Activated CD4-positive, alpha-beta T cell treated with anti-CD3 and anti-CD28 coated beads, Interleukin-2, amount 10 ng/mL, durations not matched to agents 24 days and 14 days (primary cell): ENCODE results near the gene STX1A. TPM values are rescaled to one million over a fixed set of nuclear protein-coding genes. Genes with fewer than 3 reads are reported as not detected.

ENCODE experiments used
- DNase-seq: peaks from one replicate; pipeline ENCODE4 v3.0.0; 2022
- H3K27ac Mint-ChIP-seq: one replicate; pipeline ENCODE4 v1.8.0; 2022; ENCODE audit warnings: mild to moderate bottlenecking, mixed read lengths
- H3K27me3 Mint-ChIP-seq: one replicate; pipeline ENCODE4 v1.8.0; 2022; ENCODE audit warnings: mixed read lengths
- H3K36me3 Mint-ChIP-seq: one replicate; pipeline ENCODE4 v1.8.0; 2022; ENCODE audit warnings: low read depth, mild to moderate bottlenecking, mixed read lengths
- H3K4me1 Mint-ChIP-seq: one replicate; pipeline ENCODE4 v1.8.0; 2021; ENCODE audit warnings: mixed read lengths
- H3K4me3 Mint-ChIP-seq: one replicate; pipeline ENCODE4 v1.8.0; 2022; ENCODE audit warnings: mild to moderate bottlenecking, moderate library complexity, mixed read lengths
- H3K9me3 Mint-ChIP-seq: one replicate; pipeline ENCODE4 v1.8.0; 2021; ENCODE audit warnings: mixed read lengths
- intact Hi-C: fragments of 100-400 bp; cut with micrococcal nuclease; formaldehyde crosslinking; loops from one replicate; pipeline ENCODE4 v1.15.1; 2023
- total RNA-seq: library from RNA; stranded (reverse); gene quantifications from 2 replicates; pipeline ENCODE4 v1.2.3, GENCODE V29; 2022

Gene STX1A
- total RNA-seq, 1 donor from 2014 or later, result 19.0 TPM

- Mint-ChIP-seq H3K27me3 (no peaks in the 10 kb centered on the region), H3K9me3 (no peaks in the 10 kb centered on the region), H3K27ac (no peak overlapping the region), H3K36me3 (peaks cover 50% of the 10 kb centered on the region), H3K4me1 (peaks cover 3% of the 10 kb centered on the region), H3K4me3 (no peak overlapping the region)
- intact Hi-C loops, result no loop called here
- DNase-seq, result no peak
Observed at GRCh38 chr7:73700069-73700423, 19.4 kb downstream of the STX1A start.

- H3K27me3 Mint-ChIP-seq, result no peaks in the 10 kb centered on the region
- no peak for DNase-seq
- no peak overlapping the region for H3K27ac Mint-ChIP-seq
- intact Hi-C loops, result no loop called here
- peaks cover 3% of the 10 kb centered on the region for H3K4me1 Mint-ChIP-seq
- no peak overlapping the region for H3K4me3 Mint-ChIP-seq
- H3K9me3 Mint-ChIP-seq, result no peaks in the 10 kb centered on the region
- peaks cover 53% of the 10 kb centered on the region for H3K36me3 Mint-ChIP-seq
Observed at GRCh38 chr7:73699370-73700068, 19.9 kb downstream of the STX1A start.

- no peak for DNase-seq
- H3K4me3 Mint-ChIP-seq, result no peak overlapping the region
- no peaks in the 10 kb centered on the region for H3K9me3 Mint-ChIP-seq
- intact Hi-C loops, result no loop called here
- peaks cover 60% of the 10 kb centered on the region for H3K36me3 Mint-ChIP-seq
- no peak overlapping the region for H3K27ac Mint-ChIP-seq
- H3K27me3 Mint-ChIP-seq, result no peaks in the 10 kb centered on the region
- H3K4me1 Mint-ChIP-seq, result peaks cover under 1% of the 10 kb centered on the region
Observed at GRCh38 chr7:73698410-73698809, 21.1 kb downstream of the STX1A start.

GRCh38 chr7:73696372-73696771 lies 23.1 kb downstream of the STX1A start:
- no peaks in the 10 kb centered on the region for H3K9me3 Mint-ChIP-seq
- intact Hi-C loops, result no loop called here
- no peaks in the 10 kb centered on the region for H3K4me1 Mint-ChIP-seq
- H3K27ac Mint-ChIP-seq, result no peak overlapping the region
- H3K36me3 Mint-ChIP-seq, result peaks cover 56% of the 10 kb centered on the region
- no peak overlapping the region for H3K4me3 Mint-ChIP-seq
- no peak for DNase-seq
- no peaks in the 10 kb centered on the region for H3K27me3 Mint-ChIP-seq

GRCh38 chr7:73690646-73691045 lies 28.8 kb downstream of the STX1A start:
- no peak overlapping the region for H3K27ac Mint-ChIP-seq
- no peak overlapping the region for H3K4me3 Mint-ChIP-seq
- H3K4me1 Mint-ChIP-seq, result peaks cover 15% of the 10 kb centered on the region
- peaks cover 62% of the 10 kb centered on the region for H3K36me3 Mint-ChIP-seq
- no peak for DNase-seq
- no peaks in the 10 kb centered on the region for H3K9me3 Mint-ChIP-seq
- intact Hi-C loops, result no loop called here
- no peaks in the 10 kb centered on the region for H3K27me3 Mint-ChIP-seq

- intact Hi-C loops, result no loop called here
- H3K27me3 Mint-ChIP-seq, result no peaks in the 10 kb centered on the region
- H3K27ac Mint-ChIP-seq, result no peak overlapping the region
- no peaks in the 10 kb centered on the region for H3K9me3 Mint-ChIP-seq
- H3K4me1 Mint-ChIP-seq, result peaks cover 19% of the 10 kb centered on the region
- peaks cover 56% of the 10 kb centered on the region for H3K36me3 Mint-ChIP-seq
- no peak for DNase-seq
- H3K4me3 Mint-ChIP-seq, result no peak overlapping the region
Observed at GRCh38 chr7:73688288-73688687, 31.2 kb downstream of the STX1A start.

- no peak for DNase-seq
- intact Hi-C loops, result no loop called here
- Mint-ChIP-seq H3K9me3 (no peaks in the 10 kb centered on the region), H3K27me3 (no peaks in the 10 kb centered on the region), H3K4me1 (peaks cover 34% of the 10 kb centered on the region), H3K4me3 (peak overlapping the region; percentile 56), H3K27ac (no peak overlapping the region), H3K36me3 (peaks cover 46% of the 10 kb centered on the region)
Observed at GRCh38 chr7:73685311-73685710, 34.2 kb downstream of the STX1A start.

- Mint-ChIP-seq H3K27ac (peak overlapping the region; percentile 98), H3K4me1 (peaks cover 29% of the 10 kb centered on the region), H3K27me3 (no peaks in the 10 kb centered on the region), H3K9me3 (no peaks in the 10 kb centered on the region), H3K4me3 (peak overlapping the region; percentile 96), H3K36me3 (peaks cover 41% of the 10 kb centered on the region)
- intact Hi-C loops, result loop anchor here (1.0 kb wide), 6 partner anchors 17 to 162 kb away; partner anchors contain the start of genes ABHD11, BAZ1B, BCL7B and TBL2
- DNase-seq, result no peak
Observed at GRCh38 chr7:73683788-73684693, 35.4 kb downstream of the STX1A start.

- H3K27me3 Mint-ChIP-seq, result no peaks in the 10 kb centered on the region
- intact Hi-C loops, result loop anchor here (1.0 kb wide), 6 partner anchors 16 to 161 kb away; partner anchors contain the start of genes ABHD11, BAZ1B, BCL7B and TBL2
- DNase-seq, result peak; percentile 97
- peaks cover 41% of the 10 kb centered on the region for H3K36me3 Mint-ChIP-seq
- no peaks in the 10 kb centered on the region for H3K9me3 Mint-ChIP-seq
- peak within 1 kb of the TSS; percentile 98 for H3K27ac Mint-ChIP-seq
- H3K4me1 Mint-ChIP-seq, result peaks cover 22% of the 10 kb centered on the region
- peak within 1 kb of the TSS; percentile 96 for H3K4me3 Mint-ChIP-seq
Observed at GRCh38 chr7:73683056-73683787, 36.2 kb downstream of the STX1A start, which contains the start of the genes BUD23 and DNAJC30. TSS of gene BUD23 (plus strand) at chr7:73683597. CDS start at chr7:73683626, 29 bp downstream. TSS of gene DNAJC30 (minus strand) at chr7:73683453. CDS start at chr7:73683423, 30 bp downstream.

- intact Hi-C loops, result loop anchor here (1.0 kb wide), 6 partner anchors 15 to 160 kb away; partner anchors contain the start of genes ABHD11, BAZ1B, BCL7B and TBL2
- H3K36me3 Mint-ChIP-seq, result peaks cover 43% of the 10 kb centered on the region
- peak overlapping the region; percentile 96 for H3K4me3 Mint-ChIP-seq
- H3K9me3 Mint-ChIP-seq, result no peaks in the 10 kb centered on the region
- DNase-seq, result no peak
- H3K4me1 Mint-ChIP-seq, result peaks cover 21% of the 10 kb centered on the region
- H3K27me3 Mint-ChIP-seq, result no peaks in the 10 kb centered on the region
- peak overlapping the region; percentile 98 for H3K27ac Mint-ChIP-seq
Observed at GRCh38 chr7:73682745-73683055, 36.8 kb downstream of the STX1A start.

- Mint-ChIP-seq H3K27me3 (no peaks in the 10 kb centered on the region), H3K36me3 (peaks cover 32% of the 10 kb centered on the region), H3K9me3 (no peaks in the 10 kb centered on the region), H3K4me1 (peaks cover 21% of the 10 kb centered on the region), H3K4me3 (peak overlapping the region; percentile 96), H3K27ac (peak overlapping the region; percentile 29)
- DNase-seq, result no peak
- intact Hi-C loops, result no loop called here
Observed at GRCh38 chr7:73681031-73681430, 38.4 kb downstream of the STX1A start.

GRCh38 chr7:73680501-73680900 lies 39.0 kb downstream of the STX1A start:
- intact Hi-C loops, result no loop called here
- no peak overlapping the region for H3K4me3 Mint-ChIP-seq
- no peaks in the 10 kb centered on the region for H3K27me3 Mint-ChIP-seq
- peaks cover 21% of the 10 kb centered on the region for H3K4me1 Mint-ChIP-seq
- H3K36me3 Mint-ChIP-seq, result peaks cover 31% of the 10 kb centered on the region
- no peak for DNase-seq
- no peaks in the 10 kb centered on the region for H3K9me3 Mint-ChIP-seq
- H3K27ac Mint-ChIP-seq, result no peak overlapping the region

GRCh38 chr7:73679709-73680108 lies 39.8 kb downstream of the STX1A start:
- Mint-ChIP-seq H3K4me1 (peaks cover 21% of the 10 kb centered on the region), H3K27ac (no peak overlapping the region), H3K27me3 (peaks cover 2% of the 10 kb centered on the region), H3K36me3 (peaks cover 28% of the 10 kb centered on the region), H3K9me3 (no peaks in the 10 kb centered on the region), H3K4me3 (no peak overlapping the region)
- DNase-seq, result no peak
- intact Hi-C loops, result no loop called here
